Measurements from ENCODE around the gene RARRES1.

The RARRES1 gene

DNA sequence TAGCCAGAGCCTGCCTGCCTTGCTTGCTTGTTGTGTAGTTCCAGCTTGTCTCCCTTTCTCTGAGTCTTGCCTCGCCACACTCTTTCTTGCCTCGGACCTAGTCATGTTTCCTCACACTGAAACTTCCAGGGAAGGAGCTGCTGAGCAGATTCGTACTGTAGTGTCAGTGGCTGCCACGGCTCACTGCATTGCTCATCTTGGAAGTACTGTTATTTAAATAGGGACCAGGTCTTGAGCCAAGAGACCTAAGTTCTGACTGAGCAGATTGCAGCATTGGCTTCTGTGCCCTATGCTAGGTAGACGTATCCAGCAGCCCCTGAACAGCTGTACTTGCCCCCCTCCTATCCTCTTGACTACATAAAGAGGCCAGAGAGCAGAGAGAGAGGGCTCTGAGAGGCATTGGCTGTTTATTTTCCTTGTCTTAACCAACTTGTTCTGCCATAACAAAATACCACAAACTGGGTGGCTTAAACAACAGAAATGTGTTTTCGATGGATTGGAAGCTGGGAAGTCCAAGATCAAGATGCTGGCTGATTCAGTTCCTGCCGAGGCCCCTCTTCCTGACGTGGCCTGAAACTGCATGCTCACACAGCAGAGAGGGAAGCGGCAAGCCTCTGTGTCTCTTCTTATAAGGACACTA, 5.8 kb upstream of the RARRES1 start:
- Histone ChIP-seq H3K18ac (ENCODE audit: low read length) (no peak overlapping the region), H3K27me3 (ENCODE audit: control insufficient read depth in 3 of 3, insufficient read depth in 3 of 3, low read depth in 1 of 3, low read length in 3 of 3) (no peaks in the 10 kb centered on the region), H4K8ac (ENCODE audit: low read depth, low read length) (no peak overlapping the region), H3K9me3 (replicated peaks in 1 of 2; ENCODE audit: control insufficient read depth in 2 of 2, insufficient read depth in 1 of 2, low read depth in 1 of 2, low read length in 2 of 2) (peaks cover 0 to 4% of the 10 kb centered on the region in 2 donors), H3K23ac (ENCODE audit: low read depth, low read length, poor library complexity) (no peak overlapping the region), H3K79me1 (ENCODE audit: low read depth, low read length) (no peaks in the 10 kb centered on the region), H2AFZ (ENCODE audit: low read length) (no peak overlapping the region), H3K9ac (ENCODE audit: low read depth, low read length, poor library complexity) (no peak overlapping the region), H4K91ac (ENCODE audit: low read depth, low read length, poor library complexity) (no peak overlapping the region), H3K4me2 (ENCODE audit: insufficient read depth, low read length, poor library complexity, severe bottlenecking) (no peak overlapping the region), H2BK15ac (ENCODE audit: low read length) (no peak overlapping the region), H3K27ac (replicated peaks; ENCODE audit: low read length) (no peak overlapping the region), H2BK12ac (ENCODE audit: low read length) (no peak overlapping the region), H2AK5ac (ENCODE audit: low read depth, low read length) (no peak overlapping the region), H3K4ac (ENCODE audit: low read length) (no peak overlapping the region), H3K4me3 (ENCODE audit: low read length in 2 of 2) (no peak overlapping the region), H3K14ac (ENCODE audit: low read length) (no peak overlapping the region), H3K36me3 (replicated peaks in 1 of 2; ENCODE audit: control insufficient read depth in 2 of 2, insufficient read depth in 2 of 2, low read length in 2 of 2) (peaks cover 0 to 2% of the 10 kb centered on the region in 2 donors), H3K4me1 (ENCODE audit: control insufficient read depth in 2 of 2, insufficient read depth in 1 of 2, low read depth in 1 of 2, low read length in 2 of 2) (peaks cover 0 to 2% of the 10 kb centered on the region in 2 donors), H2BK5ac (ENCODE audit: low read length) (no peak overlapping the region), H2BK120ac (ENCODE audit: low read depth, low read length) (no peak overlapping the region)
- DNase-seq (ENCODE audit: low spot score): no peak
- no CpG with 5 or more reads among the region's 9 CpGs for WGBS, 2 donors (ENCODE audit: extremely low coverage in 2 of 2, insufficient read length in 2 of 2, insufficient replicate concordance in 1 of 2)

DNA sequence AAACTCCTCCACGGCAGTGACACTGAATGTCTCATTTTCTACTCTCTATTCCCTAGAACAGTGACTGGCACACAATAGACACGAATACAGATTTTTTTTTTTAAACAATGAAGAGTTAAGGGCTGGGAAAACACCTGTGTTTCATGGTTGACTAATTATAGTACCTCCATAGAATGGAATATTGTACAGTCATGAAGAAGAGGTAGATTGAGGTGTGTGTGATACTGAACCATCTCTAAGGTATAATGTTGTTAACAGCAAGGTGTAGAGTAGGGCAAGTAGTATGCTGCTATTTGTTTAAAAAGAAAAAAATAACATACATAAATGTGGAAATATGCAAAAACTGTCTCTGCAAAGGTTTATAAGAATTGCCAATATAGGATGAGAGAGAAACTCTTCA, 5.2 kb upstream of the RARRES1 start:
- no peaks in the 10 kb centered on the region for H3K79me1 ChIP-seq (ENCODE audit: low read depth, low read length)
- no peak overlapping the region for H2BK120ac ChIP-seq (ENCODE audit: low read depth, low read length)
- no peak overlapping the region for H3K23ac ChIP-seq (ENCODE audit: low read depth, low read length, poor library complexity)

DNA sequence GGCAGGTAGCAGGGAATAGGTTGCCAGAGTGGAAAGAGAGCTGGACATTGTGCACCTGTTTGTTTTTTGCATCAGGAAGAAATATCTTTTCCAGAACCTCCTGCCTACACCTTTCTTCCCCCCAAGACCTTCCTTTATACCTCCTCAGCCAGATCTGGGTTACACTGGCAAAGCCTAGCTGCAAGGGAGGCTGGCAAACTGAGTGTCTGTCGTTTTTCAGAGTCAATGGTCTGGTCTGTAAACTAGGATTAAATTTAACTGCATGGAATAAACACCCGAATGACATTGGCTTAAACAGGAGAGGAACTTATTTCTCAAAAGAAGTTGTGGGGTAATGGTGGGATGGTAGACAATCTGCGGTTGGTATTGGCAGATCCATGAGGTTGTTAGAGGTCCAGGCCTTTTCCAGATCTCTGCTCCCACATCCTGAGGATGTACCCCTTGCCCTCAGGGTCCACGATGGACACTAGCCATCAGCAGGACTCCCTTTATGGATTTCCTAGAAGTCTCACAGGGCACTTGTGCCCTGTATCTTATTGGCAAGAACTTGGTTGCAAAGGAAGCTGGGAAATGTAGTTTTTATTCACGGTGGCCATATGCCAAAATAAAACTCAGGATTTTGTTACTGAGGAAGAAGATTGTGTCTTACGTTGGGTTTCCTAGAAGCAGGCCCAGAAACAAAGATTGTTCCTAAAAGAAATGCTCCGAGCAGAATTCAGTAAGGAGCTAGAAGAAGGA, 3.2 kb upstream of the RARRES1 start:
- no peak overlapping the region for H3K4ac ChIP-seq (ENCODE audit: low read length)
- peaks cover 0 to 2% (median 0%) of the 10 kb centered on the region in 3 experiments for H3K27me3 ChIP-seq (ENCODE audit: control insufficient read depth in 3 of 3, insufficient read depth in 3 of 3, low read depth in 1 of 3, low read length in 3 of 3)
- H3K4me3 ChIP-seq (ENCODE audit: low read length in 2 of 2): no peak overlapping the region
- H3K23ac ChIP-seq (ENCODE audit: low read depth, low read length, poor library complexity): no peak overlapping the region
- no peak overlapping the region for H2BK120ac ChIP-seq (ENCODE audit: low read depth, low read length)
- no peak overlapping the region for H4K8ac ChIP-seq (ENCODE audit: low read depth, low read length)
- peaks cover 0 to 1% of the 10 kb centered on the region in 2 donors for H3K4me1 ChIP-seq (ENCODE audit: control insufficient read depth in 2 of 2, insufficient read depth in 1 of 2, low read depth in 1 of 2, low read length in 2 of 2)
- no peak overlapping the region for H4K91ac ChIP-seq (ENCODE audit: low read depth, low read length, poor library complexity)
- no peak overlapping the region for H2AK5ac ChIP-seq (ENCODE audit: low read depth, low read length)
- no peak overlapping the region for H2BK12ac ChIP-seq (ENCODE audit: low read length)
- no peak overlapping the region for H3K27ac ChIP-seq (replicated peaks; ENCODE audit: low read length)
- no peak overlapping the region for H2BK15ac ChIP-seq (ENCODE audit: low read length)
- no peaks in the 10 kb centered on the region for H3K79me1 ChIP-seq (ENCODE audit: low read depth, low read length)
- H2AFZ ChIP-seq (ENCODE audit: low read length): no peak overlapping the region
- H3K9me3 ChIP-seq (replicated peaks in 1 of 2; ENCODE audit: control insufficient read depth in 2 of 2, insufficient read depth in 1 of 2, low read depth in 1 of 2, low read length in 2 of 2): peaks cover 0 to 4% of the 10 kb centered on the region in 2 donors
- no peak overlapping the region for H3K18ac ChIP-seq (ENCODE audit: low read length)
- no peak for DNase-seq (ENCODE audit: low spot score)
- no peak overlapping the region for H2BK5ac ChIP-seq (ENCODE audit: low read length)
- WGBS, 2 donors (ENCODE audit: extremely low coverage in 2 of 2, insufficient read length in 2 of 2, insufficient replicate concordance in 1 of 2): no CpG with 5 or more reads among the region's 7 CpGs
- H3K9ac ChIP-seq (ENCODE audit: low read depth, low read length, poor library complexity): no peak overlapping the region
- H3K14ac ChIP-seq (ENCODE audit: low read length): no peak overlapping the region
- no peak overlapping the region for H3K4me2 ChIP-seq (ENCODE audit: insufficient read depth, low read length, poor library complexity, severe bottlenecking)
- peaks cover 0 to 2% of the 10 kb centered on the region in 2 donors for H3K36me3 ChIP-seq (replicated peaks in 1 of 2; ENCODE audit: control insufficient read depth in 2 of 2, insufficient read depth in 2 of 2, low read length in 2 of 2)

More for the DNA sequence above, 5.2 kb upstream of the RARRES1 start:
- peaks cover 0 to 4% of the 10 kb centered on the region in 2 donors for H3K9me3 ChIP-seq (replicated peaks in 1 of 2; ENCODE audit: control insufficient read depth in 2 of 2, insufficient read depth in 1 of 2, low read depth in 1 of 2, low read length in 2 of 2)
- H3K9ac ChIP-seq (ENCODE audit: low read depth, low read length, poor library complexity): no peak overlapping the region
- no peak overlapping the region for H4K91ac ChIP-seq (ENCODE audit: low read depth, low read length, poor library complexity)
- no peak overlapping the region for H2BK15ac ChIP-seq (ENCODE audit: low read length)
- no peak overlapping the region for H3K4me2 ChIP-seq (ENCODE audit: insufficient read depth, low read length, poor library complexity, severe bottlenecking)
- H2AK5ac ChIP-seq (ENCODE audit: low read depth, low read length): no peak overlapping the region
- H3K27ac ChIP-seq (replicated peaks; ENCODE audit: low read length): no peak overlapping the region
- no peak for DNase-seq (ENCODE audit: low spot score)
- peaks cover 0 to 4% of the 10 kb centered on the region in 2 donors for H3K4me1 ChIP-seq (ENCODE audit: control insufficient read depth in 2 of 2, insufficient read depth in 1 of 2, low read depth in 1 of 2, low read length in 2 of 2)
- no peak overlapping the region for H4K8ac ChIP-seq (ENCODE audit: low read depth, low read length)
- H3K18ac ChIP-seq (ENCODE audit: low read length): no peak overlapping the region
- H3K14ac ChIP-seq (ENCODE audit: low read length): no peak overlapping the region
- no CpG with 5 or more reads among the region's 2 CpGs for WGBS, 2 donors (ENCODE audit: extremely low coverage in 2 of 2, insufficient read length in 2 of 2, insufficient replicate concordance in 1 of 2)
- peaks cover 0 to 2% of the 10 kb centered on the region in 2 donors for H3K36me3 ChIP-seq (replicated peaks in 1 of 2; ENCODE audit: control insufficient read depth in 2 of 2, insufficient read depth in 2 of 2, low read length in 2 of 2)
- no peak overlapping the region for H3K4ac ChIP-seq (ENCODE audit: low read length)
- H3K27me3 ChIP-seq (ENCODE audit: control insufficient read depth in 3 of 3, insufficient read depth in 3 of 3, low read depth in 1 of 3, low read length in 3 of 3): peaks cover 0 to 2% (median 0%) of the 10 kb centered on the region in 3 experiments
- no peak overlapping the region for H2AFZ ChIP-seq (ENCODE audit: low read length)
- no peak overlapping the region for H2BK5ac ChIP-seq (ENCODE audit: low read length)
- no peak overlapping the region for H3K4me3 ChIP-seq (ENCODE audit: low read length in 2 of 2)
- no peak overlapping the region for H2BK12ac ChIP-seq (ENCODE audit: low read length)

DNA sequence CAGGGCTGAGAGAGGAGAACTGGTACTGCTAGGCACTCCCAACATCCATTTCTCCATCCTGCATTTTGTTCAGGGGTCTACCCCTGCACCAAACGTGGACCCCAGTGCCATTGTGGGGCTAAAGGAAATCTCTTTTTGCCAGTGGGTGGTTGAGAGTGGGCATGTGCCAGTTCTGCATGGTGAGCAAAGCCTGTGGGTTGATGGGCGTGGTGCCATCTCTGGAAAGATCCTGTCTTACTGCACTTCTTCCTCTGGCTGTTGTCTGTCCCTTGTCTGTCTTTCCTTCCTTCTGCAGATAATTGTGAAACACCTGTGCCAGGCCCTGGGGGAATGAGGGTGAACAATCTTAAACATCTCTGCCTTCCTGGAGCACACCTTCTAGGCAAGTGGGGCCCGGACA, 1.4 kb upstream of the RARRES1 start:
- Histone ChIP-seq H3K9ac (ENCODE audit: low read depth, low read length, poor library complexity) (no peak overlapping the region), H3K79me1 (ENCODE audit: low read depth, low read length) (no peaks in the 10 kb centered on the region), H2BK120ac (ENCODE audit: low read depth, low read length) (no peak overlapping the region), H4K8ac (ENCODE audit: low read depth, low read length) (no peak overlapping the region), H3K27me3 (ENCODE audit: control insufficient read depth in 3 of 3, insufficient read depth in 3 of 3, low read depth in 1 of 3, low read length in 3 of 3) (peaks cover 0 to 2% (median 0%) of the 10 kb centered on the region in 3 experiments), H3K4me1 (ENCODE audit: control insufficient read depth in 2 of 2, insufficient read depth in 1 of 2, low read depth in 1 of 2, low read length in 2 of 2) (peaks cover 0 to 1% of the 10 kb centered on the region in 2 donors), H3K4me2 (ENCODE audit: insufficient read depth, low read length, poor library complexity, severe bottlenecking) (no peak overlapping the region), H2AFZ (ENCODE audit: low read length) (no peak overlapping the region), H2BK15ac (ENCODE audit: low read length) (no peak overlapping the region), H3K4ac (ENCODE audit: low read length) (no peak overlapping the region), H3K14ac (ENCODE audit: low read length) (no peak overlapping the region), H3K36me3 (replicated peaks in 1 of 2; ENCODE audit: control insufficient read depth in 2 of 2, insufficient read depth in 2 of 2, low read length in 2 of 2) (peaks cover 0 to 2% of the 10 kb centered on the region in 2 donors), H3K18ac (ENCODE audit: low read length) (no peak overlapping the region), H2BK5ac (ENCODE audit: low read length) (no peak overlapping the region), H3K23ac (ENCODE audit: low read depth, low read length, poor library complexity) (no peak overlapping the region), H4K91ac (ENCODE audit: low read depth, low read length, poor library complexity) (no peak overlapping the region), H2BK12ac (ENCODE audit: low read length) (no peak overlapping the region), H2AK5ac (ENCODE audit: low read depth, low read length) (no peak overlapping the region), H3K4me3 (ENCODE audit: low read length in 2 of 2) (no peak overlapping the region), H3K27ac (replicated peaks; ENCODE audit: low read length) (no peak overlapping the region), H3K9me3 (replicated peaks in 1 of 2; ENCODE audit: control insufficient read depth in 2 of 2, insufficient read depth in 1 of 2, low read depth in 1 of 2, low read length in 2 of 2) (peaks cover 0 to 4% of the 10 kb centered on the region in 2 donors)
- no CpG with 5 or more reads among the region's 3 CpGs for WGBS, 2 donors (ENCODE audit: extremely low coverage in 2 of 2, insufficient read length in 2 of 2, insufficient replicate concordance in 1 of 2)
- DNase-seq (ENCODE audit: low spot score): no peak
